ENCODE measurements around the gene CACTIN. TPM values are rescaled to one million over a fixed set of nuclear protein-coding genes. Genes with fewer than 3 reads are reported as not detected.

CACTIN gene
- 12.1 to 19.2 TPM (median 18.9 TPM) in 5 replicates for total RNA-seq (2022; extraction: Qiagen RNA extraction)

DNA sequence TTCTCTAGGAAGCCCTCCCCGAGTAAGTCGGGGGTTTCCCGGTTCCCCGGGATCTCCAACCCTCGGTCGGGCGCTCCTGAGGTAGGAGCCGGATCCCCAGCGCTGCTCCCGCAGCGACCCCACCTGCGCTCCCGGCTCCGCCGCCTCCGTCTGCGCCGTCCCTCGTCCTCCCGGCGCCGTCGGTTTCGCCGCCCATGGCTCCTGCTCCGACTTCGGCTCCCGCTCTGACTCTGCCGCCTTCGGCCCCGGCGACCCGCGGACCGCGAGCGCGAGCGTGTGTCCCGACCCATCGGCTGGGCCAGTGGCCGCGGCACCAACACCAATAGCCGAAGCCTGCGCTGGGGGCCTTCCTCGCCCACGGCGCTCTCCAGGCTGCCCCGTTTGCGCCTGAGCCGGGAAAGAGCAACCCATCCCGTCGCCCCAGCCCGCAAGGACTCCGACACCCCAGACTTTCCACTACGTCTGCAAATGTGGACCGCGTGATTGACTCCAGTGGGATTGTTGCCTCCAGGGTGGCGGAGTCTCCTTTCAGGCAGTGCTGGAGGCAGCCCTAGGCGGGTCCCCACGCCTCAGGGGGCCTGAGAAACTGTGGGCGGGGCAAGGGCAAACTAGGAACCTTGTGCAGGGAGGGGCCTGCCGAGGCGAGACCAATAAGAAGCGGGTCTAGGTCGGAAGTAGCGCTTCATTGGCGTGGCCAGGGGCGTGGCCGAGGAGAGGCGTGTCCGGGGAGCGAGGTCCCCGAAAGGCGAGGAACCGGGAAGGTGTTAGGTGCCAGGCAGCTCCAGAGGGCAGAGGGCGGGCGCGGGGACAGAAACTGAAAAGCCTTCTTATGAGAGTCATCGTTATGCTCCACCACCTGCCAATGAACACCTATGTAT, at the start of gene CACTIN:
TSS of gene CACTIN (minus strand) at position 318 of the 878 bp plus-strand sequence. CDS start at position 290, 28 bp downstream.

DNA sequence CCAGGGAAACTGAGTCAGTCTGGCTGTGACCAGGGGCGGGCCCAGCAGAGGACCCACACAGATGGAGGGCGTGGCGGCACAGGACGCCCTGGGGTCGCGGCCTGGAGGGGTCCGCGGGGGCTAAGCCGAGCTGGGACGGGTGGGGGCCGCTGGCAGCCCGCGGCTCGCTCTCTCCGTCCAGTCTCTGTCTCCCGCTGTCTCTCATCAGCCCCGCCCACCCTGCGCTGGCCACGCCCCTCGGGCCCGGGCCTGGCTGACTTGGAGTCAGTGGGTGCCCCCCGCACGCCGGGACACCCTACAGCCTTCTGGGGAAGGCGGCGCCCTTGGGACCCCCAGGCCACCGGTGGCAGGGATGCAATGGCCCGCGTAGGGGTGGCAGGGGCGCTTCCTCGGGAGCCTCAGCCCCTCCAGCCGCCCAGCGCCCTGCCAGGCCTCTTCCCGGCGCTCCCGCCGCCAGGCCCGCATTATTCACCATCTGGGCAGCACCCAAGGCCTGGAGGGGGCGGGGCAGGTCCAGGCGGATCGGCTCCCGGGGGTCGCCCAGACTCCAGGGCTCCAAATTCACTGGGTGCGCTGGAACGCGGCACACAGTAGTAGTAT, 19.8 kb downstream of the CACTIN start, which contains the start of gene TBXA2R:
TSS of gene TBXA2R (minus strand) at position 186 of the 600 bp plus-strand sequence. CDS start 6,241 bp downstream, outside the sequence.

DNA sequence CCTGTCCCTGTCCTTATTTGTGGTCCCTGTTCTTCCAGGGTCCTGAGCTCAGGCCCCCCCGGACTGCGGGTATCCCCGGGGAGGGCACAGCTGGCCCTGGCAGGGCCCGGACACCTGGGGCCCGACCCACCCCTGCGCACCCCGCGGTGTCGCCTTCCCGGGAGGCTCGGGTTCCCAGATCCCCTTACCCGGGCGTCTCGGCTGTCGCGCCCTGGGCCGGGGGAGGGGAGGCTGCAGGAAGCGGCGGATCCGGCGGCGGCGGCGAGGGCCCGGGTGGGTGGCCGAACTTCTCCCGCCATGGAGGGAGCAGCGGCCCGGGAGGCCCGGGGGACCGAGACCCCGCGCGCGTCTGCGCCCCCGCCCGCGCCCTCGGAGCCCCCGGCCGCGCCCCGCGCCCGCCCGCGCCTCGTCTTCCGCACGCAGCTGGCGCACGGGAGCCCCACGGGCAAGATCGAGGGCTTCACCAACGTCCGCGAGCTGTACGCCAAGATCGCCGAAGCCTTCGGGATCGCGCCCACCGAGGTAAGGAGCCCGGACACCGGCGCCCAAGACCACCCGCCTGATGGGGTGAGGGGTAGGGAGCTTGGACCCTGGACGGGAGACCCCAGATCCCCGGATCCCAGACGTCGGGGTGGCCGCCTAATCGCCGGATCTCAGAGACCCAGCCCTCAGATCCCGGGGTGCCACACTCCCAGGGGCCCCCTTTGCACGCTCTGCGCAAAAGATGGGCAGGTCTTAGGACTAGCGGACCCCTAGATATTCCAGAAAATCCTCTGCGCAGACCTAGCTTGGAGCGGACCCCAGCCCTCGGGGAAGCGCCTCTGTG, 41.1 kb downstream of the CACTIN start, which contains the start of gene GIPC3:
TSS of gene GIPC3 (plus strand) at position 178 of the 826 bp plus-strand sequence. CDS start at position 298, 120 bp downstream.

DNA sequence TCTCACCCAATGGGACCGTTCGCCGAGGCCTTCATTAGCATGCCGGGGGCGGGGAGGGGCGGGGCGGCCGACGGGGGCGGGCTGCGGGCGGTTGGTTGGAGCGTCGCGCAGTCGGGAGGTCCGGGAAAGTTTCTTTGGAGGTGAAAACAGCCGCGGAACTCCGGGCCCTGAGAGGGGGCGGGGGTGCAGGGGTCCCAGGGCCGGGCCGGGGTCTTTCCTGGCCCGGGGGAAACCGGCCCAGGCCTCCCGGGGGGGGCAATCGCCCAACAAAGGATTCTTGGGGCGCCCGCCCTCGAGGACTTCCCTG, 53.8 kb downstream of the CACTIN start, which contains the start of gene HMG20B:
TSS of gene HMG20B (plus strand) at position 90 of the 307 bp plus-strand sequence. CDS start 366 bp downstream, outside the sequence.

Other genes with a start within 250 kb of the CACTIN start
- 0.26 to 1.0 TPM (median 0.50 TPM) in 5 replicates for gene SMIM24, start 146.3 kb downstream of the CACTIN start, total RNA-seq (2022; extraction: Qiagen RNA extraction)
- gene SMIM44, start 143.3 kb downstream of the CACTIN start, total RNA-seq (2022; extraction: Qiagen RNA extraction) = not detected in 5 replicates
- gene DOHH, start 126.1 kb downstream of the CACTIN start, total RNA-seq (2022; extraction: Qiagen RNA extraction) = 10.9 to 21.1 TPM (median 17.4 TPM) in 5 replicates
- 22.2 to 38.0 TPM (median 33.7 TPM) in 5 replicates for gene FZR1, start 120.5 kb downstream of the CACTIN start, total RNA-seq (2022; extraction: Qiagen RNA extraction)
- gene TEKTIP1, start 87.6 kb downstream of the CACTIN start, total RNA-seq (2022; extraction: Qiagen RNA extraction) = not detected in 5 replicates
- gene MFSD12, start 69.2 kb downstream of the CACTIN start, total RNA-seq (2022; extraction: Qiagen RNA extraction) = 105 to 153 TPM (median 148 TPM) in 5 replicates
- 40.2 to 70.6 TPM (median 61.9 TPM) in 5 replicates for gene HMG20B, start 53.8 kb downstream of the CACTIN start, total RNA-seq (2022; extraction: Qiagen RNA extraction)
- 0.17 to 0.26 TPM (median 0.23 TPM) in 5 replicates for gene GIPC3, start 41.3 kb downstream of the CACTIN start, total RNA-seq (2022; extraction: Qiagen RNA extraction)
- gene TBXA2R, start 19.9 kb downstream of the CACTIN start, total RNA-seq (2022; extraction: Qiagen RNA extraction) = 0.79 to 1.5 TPM (median 1.3 TPM) in 5 replicates
- 7.6 to 12.8 TPM (median 11.8 TPM) in 5 replicates for gene PIP5K1C, start 73.7 kb upstream of the CACTIN start, total RNA-seq (2022; extraction: Qiagen RNA extraction)
- gene TJP3, start 81.6 kb upstream of the CACTIN start, total RNA-seq (2022; extraction: Qiagen RNA extraction) = 0.54 to 1.1 TPM (median 0.65 TPM) in 5 replicates
- gene APBA3, start 134.9 kb upstream of the CACTIN start, total RNA-seq (2022; extraction: Qiagen RNA extraction) = 7.2 to 13.1 TPM (median 10.9 TPM) in 5 replicates
- 64.2 to 71.8 TPM (median 65.5 TPM) in 5 replicates for gene MRPL54, start 135.9 kb upstream of the CACTIN start, total RNA-seq (2022; extraction: Qiagen RNA extraction)
- gene RAX2, start 145.4 kb upstream of the CACTIN start, total RNA-seq (2022; extraction: Qiagen RNA extraction) = not detected in 5 replicates
- gene MATK, start 159.6 kb upstream of the CACTIN start, total RNA-seq (2022; extraction: Qiagen RNA extraction) = 0.98 to 1.7 TPM (median 1.4 TPM) in 5 replicates
- not detected in 5 replicates for gene ZFR2, start 242.2 kb upstream of the CACTIN start, total RNA-seq (2022; extraction: Qiagen RNA extraction)

Data from A549 treated with Mapracorat at 1 μM for 4 hours (cell line).